HFF-Myc (cell line): ENCODE data around the gene PEX1.
"Not testable (repeated sequence)": the region's sequence is repeated elsewhere in the genome, so short reads cannot be mapped to it uniquely, and the experiment has no call there.

ENCODE experiments used
- DNase-seq: peaks from one replicate; pipeline ENCODE4 v3.0.0-alpha.2; 2011; ENCODE audit warnings: low read depth; ENCODE audit errors: extremely low read depth
- H3K4me3 ChIP-seq: replicated peaks from 2 replicates; pipeline ENCODE4 v1.5.1; 2011; ENCODE audit warnings: low read depth, mild to moderate bottlenecking, control low read depth, low read length
- TF ChIP-seq, protein P1 (sequence below): IDR thresholded peaks from 2 replicates; pipeline ENCODE4 v1.5.1; 2012; ENCODE audit warnings: mild to moderate bottlenecking, low read depth, low read length, control low read depth; ENCODE audit errors: missing control alignments

Gene PEX1

DNA sequence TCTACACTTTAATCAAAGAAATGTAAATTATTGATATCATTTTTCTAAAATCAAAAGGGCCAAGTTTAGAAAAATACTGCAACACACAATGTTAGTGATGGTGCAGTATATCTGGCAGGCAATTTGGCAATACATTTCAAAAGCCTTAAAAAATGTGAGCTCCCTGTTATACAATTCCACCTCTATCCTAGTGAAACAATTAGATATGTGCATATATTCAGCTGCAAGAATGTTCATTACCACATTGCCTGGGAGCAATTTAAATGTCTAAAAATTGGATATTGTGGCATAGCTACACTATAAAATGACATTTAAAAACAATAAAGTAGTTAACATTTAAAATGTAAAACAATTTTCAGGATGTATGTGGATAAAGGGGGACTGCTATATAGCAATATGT, 40.5 kb downstream of the PEX1 start:
- TF ChIP-seq, protein P1, sequence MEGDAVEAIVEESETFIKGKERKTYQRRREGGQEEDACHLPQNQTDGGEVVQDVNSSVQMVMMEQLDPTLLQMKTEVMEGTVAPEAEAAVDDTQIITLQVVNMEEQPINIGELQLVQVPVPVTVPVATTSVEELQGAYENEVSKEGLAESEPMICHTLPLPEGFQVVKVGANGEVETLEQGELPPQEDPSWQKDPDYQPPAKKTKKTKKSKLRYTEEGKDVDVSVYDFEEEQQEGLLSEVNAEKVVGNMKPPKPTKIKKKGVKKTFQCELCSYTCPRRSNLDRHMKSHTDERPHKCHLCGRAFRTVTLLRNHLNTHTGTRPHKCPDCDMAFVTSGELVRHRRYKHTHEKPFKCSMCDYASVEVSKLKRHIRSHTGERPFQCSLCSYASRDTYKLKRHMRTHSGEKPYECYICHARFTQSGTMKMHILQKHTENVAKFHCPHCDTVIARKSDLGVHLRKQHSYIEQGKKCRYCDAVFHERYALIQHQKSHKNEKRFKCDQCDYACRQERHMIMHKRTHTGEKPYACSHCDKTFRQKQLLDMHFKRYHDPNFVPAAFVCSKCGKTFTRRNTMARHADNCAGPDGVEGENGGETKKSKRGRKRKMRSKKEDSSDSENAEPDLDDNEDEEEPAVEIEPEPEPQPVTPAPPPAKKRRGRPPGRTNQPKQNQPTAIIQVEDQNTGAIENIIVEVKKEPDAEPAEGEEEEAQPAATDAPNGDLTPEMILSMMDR, result no peak
- H3K4me3 ChIP-seq, result no peak overlapping the region
- DNase-seq, result no peak

DNA sequence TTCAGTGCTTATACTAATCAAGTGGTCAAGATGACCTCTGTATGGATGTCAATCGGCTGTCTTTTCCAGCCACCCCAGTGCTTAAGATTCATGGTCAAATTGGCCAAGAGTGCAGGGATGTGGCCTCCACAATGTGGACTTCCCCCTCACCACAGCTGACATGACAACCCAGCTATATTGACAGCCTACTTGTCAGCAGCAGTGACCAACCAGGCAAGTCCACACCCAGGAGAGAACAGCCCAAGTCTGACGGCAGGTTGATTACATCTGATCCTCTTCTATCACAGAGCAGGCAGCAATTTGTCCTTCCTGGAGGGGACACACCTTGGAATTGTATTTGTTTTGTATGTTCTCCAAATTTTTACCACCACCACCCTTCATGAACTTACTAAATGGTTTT, 42.3 kb downstream of the PEX1 start:
- TF ChIP-seq, protein P1, result no peak
- DNase-seq, result no peak
- H3K4me3 ChIP-seq, result no peak overlapping the region

DNA sequence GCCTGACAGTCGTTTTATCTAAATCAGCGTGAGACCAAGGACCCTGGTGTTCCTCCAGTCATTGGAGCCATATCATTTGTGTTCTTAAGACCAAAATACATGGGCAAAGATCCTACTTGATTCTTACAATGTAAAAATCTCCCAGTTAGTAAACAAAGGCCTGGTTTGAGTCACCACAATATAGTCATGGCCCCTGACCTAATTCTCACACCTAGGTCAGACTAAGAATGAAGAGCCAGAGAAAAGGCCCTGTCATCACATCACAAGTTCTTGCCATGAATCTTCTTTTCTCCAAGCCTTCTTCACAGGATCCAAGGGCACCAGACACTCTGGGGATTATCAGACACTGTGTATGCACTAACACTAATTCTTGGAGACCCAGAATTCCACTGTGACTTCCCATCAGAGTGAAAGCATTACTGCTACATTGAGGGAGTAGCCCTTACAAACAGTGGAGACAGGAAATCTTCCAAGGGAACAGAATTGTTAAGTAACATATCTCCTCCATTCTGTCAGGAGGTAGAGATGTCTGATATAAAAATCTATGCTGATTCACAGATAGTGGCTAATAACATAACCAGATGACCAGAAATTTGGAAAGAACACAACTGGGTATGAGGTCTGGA, 42.9 kb downstream of the PEX1 start:
- DNase-seq, result no peak
- no peak overlapping the region for H3K4me3 ChIP-seq
- TF ChIP-seq, protein P1, result no peak

DNA sequence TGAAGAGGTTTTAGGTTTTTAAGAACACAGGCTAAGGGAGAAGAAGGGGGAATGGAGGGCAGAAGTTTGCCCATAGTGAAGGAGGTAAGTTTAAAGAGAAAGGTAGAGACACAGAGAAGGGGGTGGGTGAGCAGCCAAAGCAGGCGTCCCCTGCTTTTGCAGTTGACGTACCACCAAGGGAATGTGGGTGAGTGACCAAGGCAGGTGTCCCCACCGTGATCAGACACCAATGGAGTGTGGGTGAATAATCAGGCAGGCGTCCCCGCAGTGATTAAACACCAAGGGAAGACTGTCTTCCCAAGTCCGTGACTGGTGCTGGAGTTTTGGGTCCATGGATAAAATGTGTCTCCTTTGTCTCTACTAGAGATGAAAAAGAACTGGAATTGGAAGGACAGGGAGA, 44.1 kb downstream of the PEX1 start:
- DNase-seq, H3K4me3 ChIP-seq: not testable (repeated sequence)

DNA sequence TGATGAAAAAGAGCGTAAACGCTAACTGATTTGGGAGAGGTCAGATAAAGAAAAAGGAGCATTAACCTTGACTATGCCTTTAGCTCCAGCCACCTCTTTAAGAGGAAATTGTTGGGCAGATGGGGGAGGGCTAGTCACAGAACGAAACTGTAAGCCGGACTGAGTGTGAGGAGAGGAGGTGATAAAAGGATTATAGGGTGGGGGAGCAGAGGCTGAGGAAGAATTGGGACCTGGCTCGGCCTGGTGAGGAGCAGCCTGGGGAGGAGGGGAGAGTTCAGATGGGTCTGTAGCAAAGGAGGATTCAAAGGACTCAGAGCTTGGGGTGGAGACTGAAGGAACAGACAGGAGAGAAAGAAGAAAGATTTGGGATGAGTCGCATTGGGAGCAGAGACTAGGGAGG, 44.7 kb downstream of the PEX1 start:
- not testable (repeated sequence) for H3K4me3 ChIP-seq, DNase-seq

DNA sequence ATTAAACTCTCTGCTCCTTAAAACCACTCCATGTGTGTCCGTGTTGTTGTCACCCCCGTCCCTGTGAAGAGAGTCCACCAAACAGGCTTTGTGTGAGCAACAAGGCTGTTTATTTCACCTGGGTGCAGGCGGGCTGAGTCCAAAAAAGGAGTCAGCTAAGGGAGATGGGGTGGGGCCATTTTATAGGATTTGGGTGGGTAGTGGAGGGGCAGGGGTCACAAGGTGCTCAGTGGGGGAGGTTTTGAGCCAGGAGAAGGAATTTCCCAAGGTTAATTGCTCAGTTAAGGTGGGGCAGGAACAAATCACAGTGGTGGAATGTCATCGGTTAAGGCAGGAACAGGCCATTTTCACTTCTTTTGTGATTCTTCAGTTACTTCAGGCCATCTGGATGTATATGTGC, 49.2 kb downstream of the PEX1 start:
- not testable (repeated sequence) for H3K4me3 ChIP-seq, DNase-seq

DNA sequence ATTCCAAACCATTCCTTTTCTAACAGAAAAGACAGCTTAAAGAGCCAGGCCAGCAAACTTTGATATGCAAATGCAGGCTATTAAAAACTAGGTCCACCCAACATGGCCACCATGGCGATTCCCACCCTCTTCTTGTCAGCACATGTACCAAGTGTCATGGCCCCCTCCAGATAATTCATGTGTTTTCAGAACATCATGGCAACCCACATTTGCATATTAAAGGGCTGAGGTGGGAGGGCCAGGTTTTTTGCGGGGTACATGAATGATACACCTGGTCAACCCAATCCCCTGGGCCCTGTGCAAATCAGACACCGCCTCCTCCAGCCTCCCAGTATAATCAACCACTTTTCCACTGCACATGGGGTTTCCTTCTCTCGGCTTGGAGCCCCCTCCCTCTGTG, 49.6 kb downstream of the PEX1 start:
- no peak overlapping the region for H3K4me3 ChIP-seq
- TF ChIP-seq, protein P1, result no peak
- no peak for DNase-seq

DNA sequence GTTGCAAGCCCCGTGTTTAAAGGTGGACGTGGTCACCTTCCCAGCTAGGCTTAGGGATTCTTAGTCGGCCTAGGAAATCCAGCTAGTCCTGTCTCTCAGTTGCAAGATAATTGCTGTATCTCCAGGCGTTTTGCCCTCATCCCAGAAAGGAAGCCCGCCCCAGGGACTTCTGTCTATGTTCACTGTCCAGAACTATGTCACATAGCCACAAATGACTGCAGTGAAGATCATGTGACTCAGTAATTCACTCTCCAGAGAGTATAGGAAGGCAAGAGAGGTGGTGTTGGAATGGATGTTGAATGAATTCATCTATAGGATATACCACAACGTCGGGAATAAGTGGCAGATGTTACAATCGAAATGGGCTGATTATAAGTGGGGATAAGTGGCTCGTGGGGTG, 50.2 kb downstream of the PEX1 start:
- TF ChIP-seq, protein P1, result no peak
- H3K4me3 ChIP-seq, result no peak overlapping the region
- DNase-seq, result no peak

DNA sequence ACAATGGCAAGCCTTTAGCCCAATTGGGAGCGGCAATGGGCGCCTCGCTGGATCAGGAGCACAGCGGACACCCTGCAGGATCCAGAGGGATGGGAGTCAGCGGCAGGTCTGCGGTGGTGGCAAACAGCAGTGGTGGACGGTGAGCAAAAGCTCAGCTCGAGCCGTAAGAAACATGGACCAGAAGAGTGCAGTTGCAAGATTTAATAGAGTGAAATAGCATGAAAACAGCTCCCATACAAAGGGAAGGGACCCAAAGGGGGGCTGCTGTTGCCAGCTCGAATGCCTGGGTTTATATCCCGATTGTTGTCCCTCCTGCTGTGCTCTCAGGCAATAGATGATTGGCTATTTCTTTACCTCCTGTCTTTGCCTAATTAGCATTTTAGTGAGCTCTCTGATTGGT, 50.6 kb downstream of the PEX1 start, which contains the start of gene ERVW-1:
Gene ERVW-1, minus strand, starts transcription at position 266 of the 400 bp plus-strand sequence. CDS start 7,565 bp downstream, outside the sequence.
- not testable (repeated sequence) for DNase-seq, H3K4me3 ChIP-seq

DNA sequence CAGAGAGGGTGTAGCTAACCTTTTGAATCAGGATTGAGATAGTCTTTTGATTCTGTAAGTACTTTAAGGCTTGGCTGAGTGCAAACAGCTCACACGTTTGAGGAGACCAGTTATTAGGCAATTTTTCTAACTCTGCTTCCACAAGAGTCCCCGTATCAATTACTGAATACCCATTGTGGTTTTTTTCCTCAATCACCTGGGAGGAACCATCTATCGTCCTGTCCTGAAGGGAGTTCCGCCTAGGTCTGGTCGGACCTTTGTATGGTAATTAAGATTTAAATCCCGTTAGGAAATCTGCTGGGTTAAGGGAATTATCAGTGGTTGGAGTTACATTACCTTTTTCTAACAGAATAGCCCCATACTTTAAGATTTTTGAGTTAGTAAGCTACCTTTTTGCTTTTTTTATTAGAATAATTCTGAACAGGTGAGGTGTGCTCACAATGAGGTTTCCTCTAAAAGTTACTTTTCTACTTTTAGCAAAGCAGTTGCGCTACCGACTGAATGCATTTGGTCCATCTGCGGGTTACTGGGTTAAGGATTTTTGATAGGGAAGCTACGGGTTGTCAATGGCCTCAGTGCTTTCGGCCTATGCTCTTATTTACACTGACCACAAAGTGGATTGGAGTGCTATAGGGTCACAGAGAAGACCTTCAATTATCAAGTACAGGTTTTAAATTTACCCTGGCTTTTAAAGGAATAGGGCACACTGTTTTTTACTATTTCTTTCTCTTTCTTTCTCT, 52.3 kb downstream of the PEX1 start:
- not testable (repeated sequence) for DNase-seq, H3K4me3 ChIP-seq

DNA sequence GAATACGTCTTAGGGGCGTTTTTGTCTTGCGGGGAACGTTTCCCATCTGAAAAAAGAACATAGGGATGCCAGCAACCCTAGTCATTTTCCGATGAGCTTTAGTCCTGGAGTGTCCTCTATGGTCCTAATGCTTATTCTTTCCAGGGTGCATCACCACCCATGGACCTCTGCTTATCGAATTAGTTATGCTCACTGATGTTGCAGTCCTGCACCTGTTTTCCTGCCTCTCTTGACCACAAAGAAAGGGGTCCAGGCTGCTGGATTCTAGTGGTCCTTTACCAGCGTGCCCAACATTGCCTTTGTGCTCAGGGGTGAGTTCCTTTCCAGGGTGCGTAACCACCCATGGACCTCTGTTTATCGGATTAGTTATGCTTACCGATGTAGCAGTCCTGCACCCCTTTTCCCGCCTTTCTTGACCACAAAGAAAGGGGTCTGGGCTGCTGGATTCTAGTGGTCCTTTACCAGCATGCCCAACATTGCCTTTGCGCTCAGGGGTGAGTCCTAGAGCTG, 53.0 kb downstream of the PEX1 start:
- H3K4me3 ChIP-seq, DNase-seq: not testable (repeated sequence)

DNA sequence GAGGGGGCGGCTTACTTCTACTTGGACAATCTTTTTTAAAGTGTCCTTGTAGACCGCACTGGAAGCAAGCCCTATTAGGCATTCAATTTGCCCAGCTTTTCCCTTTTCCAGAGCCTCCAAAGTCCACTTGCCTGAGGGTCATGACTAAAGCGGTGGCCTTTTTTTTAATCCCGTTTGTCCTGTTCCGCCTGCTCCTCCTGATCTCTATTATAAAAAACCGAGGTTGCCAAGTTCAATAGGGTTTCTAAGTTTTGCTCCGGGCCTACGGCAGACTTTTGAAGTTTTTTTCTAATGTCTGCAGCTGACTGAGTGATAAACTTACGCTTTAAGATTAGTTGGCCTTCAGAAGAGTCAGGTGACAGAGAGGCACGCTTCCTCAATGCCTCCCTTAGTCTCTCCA, 54.3 kb downstream of the PEX1 start:
- not testable (repeated sequence) for DNase-seq, H3K4me3 ChIP-seq
